Endothelial cell of umbilical vein (primary cell): Measurements from ENCODE around the gene PAK5. TPM values are rescaled to one million over a fixed set of nuclear protein-coding genes. Genes with fewer than 3 reads are reported as not detected.

Source experiments
- BruUV-seq: library from RNA; stranded (reverse); fragments of 400-500 nt; replicated peaks from 2 replicates; lab custom pipeline; 2021; lab: Mats Ljungman, UMichigan
- CTCF ChIA-PET: fragments of 300-600, 350-600 bp; sonication (Branson Sonifier 250); formaldehyde crosslinking; loops from one replicate; lab custom pipeline; 2021; ENCODE audit warnings: antibody characterized with exemption, inconsistent platforms; lab: Charles Lee
- POLR2A ChIA-PET: fragments of 300-600, 350-600 bp; sonication (Branson Sonifier 250); formaldehyde crosslinking; loops from one replicate; lab custom pipeline; 2021; ENCODE audit warnings: antibody characterized with exemption, inconsistent platforms; lab: Charles Lee
- DNase-seq: peaks from one replicate; pipeline ENCODE4 v3.0.0-alpha.2; 2011; ENCODE audit warnings: low read depth, low spot score
- FAIRE-seq: peaks from 2 replicates; lab custom pipeline; 2011; peaks lifted over from hg19 to GRCh38; lab: Jason Lieb, UNC
- H2AFZ ChIP-seq: 2 replicates; pipeline ENCODE4 v1.6.0; 2012; ENCODE audit warnings: low read depth, low read length, control low read depth, inconsistent platforms
- H3K27ac ChIP-seq: 2 replicates; pipeline ENCODE4 v1.5.1; 2011; ENCODE audit warnings: low read depth, mild to moderate bottlenecking, control low read depth, low read length, moderate library complexity; ENCODE audit not compliant: insufficient read depth
- H3K27me3 ChIP-seq, 2 experiments: 2 replicates each; pipeline versions ENCODE4 v1.6.0 to v1.6.1; 2011; ENCODE audit warnings: low read length in 2 of 2, mixed read lengths in 1 of 2; ENCODE audit not compliant: control insufficient read depth in 2 of 2, insufficient read depth in 2 of 2
- H3K36me3 ChIP-seq, 2 experiments: 2 replicates in 1 of 2; 3 replicates in 1 of 2; pipeline ENCODE4 v1.5.1; 2011; ENCODE audit warnings: low read length in 2 of 2, mild to moderate bottlenecking in 1 of 2, moderate library complexity in 1 of 2; ENCODE audit not compliant: control insufficient read depth in 2 of 2, insufficient read depth in 2 of 2; ENCODE audit errors: extremely low read depth in 1 of 2
- H3K4me1 ChIP-seq: 3 replicates; pipeline ENCODE4 v1.5.1; 2011; ENCODE audit warnings: mild to moderate bottlenecking, low read length; ENCODE audit not compliant: control insufficient read depth, insufficient read depth; ENCODE audit errors: extremely low read depth
- H3K4me2 ChIP-seq: 2 replicates; pipeline ENCODE4 v1.6.1; 2011; ENCODE audit warnings: low read length, control low read depth, mixed read lengths; ENCODE audit not compliant: insufficient read depth
- H3K4me3 ChIP-seq, 3 experiments: fragments of 200-600 bp in 1 of 3; sonication (generic), shearing (Covaris generic) in 1 of 3; replicated peaks in 1 of 3; 2 replicates each; pipeline ENCODE4 v1.5.1; 2011 to 2016; ENCODE audit warnings: control low read depth in 3 of 3, low read length in 3 of 3, mild to moderate bottlenecking in 2 of 3, inconsistent platforms in 1 of 3, low read depth in 1 of 3, moderate library complexity in 1 of 3; ENCODE audit not compliant: insufficient read depth in 1 of 3
- H3K79me2 ChIP-seq: 2 replicates; pipeline ENCODE4 v1.6.0; 2012; ENCODE audit warnings: low read length, inconsistent platforms; ENCODE audit not compliant: control insufficient read depth, insufficient read depth
- H3K9ac ChIP-seq: replicated peaks from 2 replicates; pipeline ENCODE3; 2011; ENCODE audit warnings: low read length, control low read depth; ENCODE audit not compliant: insufficient read depth; ENCODE audit errors: extremely low read depth
- H3K9me1 ChIP-seq: replicated peaks from 3 replicates; pipeline ENCODE4 v1.6.0; 2011; ENCODE audit warnings: mild to moderate bottlenecking, low read length; ENCODE audit not compliant: control insufficient read depth, insufficient read depth; ENCODE audit errors: extremely low read depth
- H3K9me3 ChIP-seq: replicated peaks from 2 replicates; pipeline ENCODE4 v1.5.1; 2012; ENCODE audit warnings: low read length, inconsistent platforms; ENCODE audit not compliant: control insufficient read depth, insufficient read depth
- H4K20me1 ChIP-seq: replicated peaks from 2 replicates; pipeline ENCODE3; 2011; ENCODE audit warnings: mild to moderate bottlenecking, low read length; ENCODE audit not compliant: control insufficient read depth, insufficient read depth; ENCODE audit errors: extremely low read depth
- CTCF ChIP-seq, 2 donors: IDR thresholded peaks; 1 replicate in 1 of 2; 2 replicates in 1 of 2; pipeline ENCODE4 v1.5.1; 2011; ENCODE audit warnings: low read length in 2 of 2, mild to moderate bottlenecking in 2 of 2, moderate library complexity in 2 of 2, control low read depth in 1 of 2, inconsistent platforms in 1 of 2, low read depth in 1 of 2; ENCODE audit not compliant: insufficient read depth in 1 of 2; ENCODE audit errors: extremely low read depth in 1 of 2
- EZH2 ChIP-seq: IDR thresholded peaks from 2 replicates; pipeline ENCODE4 v1.6.1; 2012; ENCODE audit warnings: borderline replicate concordance, low read depth, mild to moderate bottlenecking, moderate library complexity, low read length, inconsistent platforms; ENCODE audit not compliant: severe bottlenecking
- FOS ChIP-seq: IDR thresholded peaks from 2 replicates; pipeline ENCODE4 v1.6.1; 2011; ENCODE audit warnings: mild to moderate bottlenecking, low read length, moderate library complexity, borderline replicate concordance; ENCODE audit not compliant: insufficient read depth
- GATA2 ChIP-seq: IDR thresholded peaks from 2 replicates; pipeline ENCODE4 v1.7.0; 2011; ENCODE audit warnings: low read depth, mild to moderate bottlenecking, moderate library complexity, mixed read lengths, low read length; ENCODE audit not compliant: insufficient read length, insufficient read depth
- JUN ChIP-seq: IDR thresholded peaks from 2 replicates; pipeline ENCODE4 v1.6.1; 2011; ENCODE audit warnings: borderline replicate concordance, low read depth; ENCODE audit not compliant: insufficient read length, insufficient read depth
- MAX ChIP-seq: IDR thresholded peaks from 2 replicates; pipeline ENCODE4 v1.6.1; 2011; ENCODE audit not compliant: insufficient read depth, insufficient read length
- MYC ChIP-seq: IDR thresholded peaks from one replicate; pipeline ENCODE4 v1.6.1; 2011; ENCODE audit warnings: mild to moderate bottlenecking, low read depth, low read length
- POLR2A ChIP-seq: IDR thresholded peaks from 2 replicates; pipeline ENCODE4 v1.6.1; 2012; ENCODE audit warnings: low read depth, mild to moderate bottlenecking, control low read depth, low read length
- POLR2AphosphoS5 ChIP-seq: IDR thresholded peaks from 2 replicates; pipeline ENCODE4 v1.6.1; 2012; ENCODE audit warnings: low read depth, mild to moderate bottlenecking, control low read depth, low read length, moderate library complexity; ENCODE audit not compliant: insufficient read depth
- dilution Hi-C: fragments of 300-500 bp; cut with MboI; formaldehyde crosslinking; loops from one replicate; pipeline ENCODE4 v1.15.0; 2019; ENCODE audit warnings: low sequenced_read_pairs; ENCODE audit not compliant: extremely low pct_ligation_motif_present
- intact Hi-C: fragments of 100-400 bp; cut with micrococcal nuclease; formaldehyde crosslinking; loops from one replicate; pipeline ENCODE4 v1.10.0; 2022
- polyA plus RNA-seq, 4 experiments: library from polyadenylated mRNA; depleted of rRNA in 3 of 4; stranded (reverse) in 3 of 4; unstranded in 1 of 4; fragments of >200 nt; gene quantifications; 2 replicates each; pipeline versions ENCODE4 v1.2.1 to v1.2.3, GENCODE V29; 2011 to 2012; ENCODE audit warnings: missing spikeins in 1 of 4
- total RNA-seq: library from RNA; stranded (reverse); gene quantifications from 2 replicates; pipeline ENCODE4 v1.2.3, GENCODE V29; 2021

PAK5 gene
- total and polyA plus RNA-seq, 2 donors (not counting 3 experiments of a cell fraction or from before 2014, with no cell fraction given): not detected

GRCh38 chr20:9629831-9630230, 209.0 kb downstream of the PAK5 start:
- CTCF ChIA-PET: no interaction called here
- H3K9me1 ChIP-seq: no peaks in the 10 kb centered on the region
- no peak overlapping the region for H3K4me2 ChIP-seq
- H4K20me1 ChIP-seq: no peaks in the 10 kb centered on the region
- dilution Hi-C loops: no loop called here
- POLR2A ChIA-PET: no interaction called here
- no peak overlapping the region for H3K4me3 ChIP-seq
- H2AFZ ChIP-seq: no peak overlapping the region
- H3K4me1 ChIP-seq: no peaks in the 10 kb centered on the region
- H3K27ac ChIP-seq: no peak overlapping the region
- no peak overlapping the region for H3K9ac ChIP-seq
- intact Hi-C loops: no loop called here
- DNase-seq (no peak), FAIRE-seq (no peak)
- peaks cover 0 to 2% of the 10 kb centered on the region in 2 experiments for H3K27me3 ChIP-seq
- no peaks in the 10 kb centered on the region for H3K9me3 ChIP-seq
- BruUV-seq: no TSS peak
- H3K79me2 ChIP-seq: no peaks in the 10 kb centered on the region
- no peaks in the 10 kb centered on the region for H3K36me3 ChIP-seq
- TF ChIP-seq CTCF (IDR thresholded peaks at IDR 0.05; ENCODE audit: extremely low read depth in 1 of 2, insufficient read depth in 1 of 2, low read depth in 1 of 2, low read length in 2 of 2): no peak
- TF ChIP-seq GATA2: no peak
- no peak for TF ChIP-seq JUN
- TF ChIP-seq POLR2A: no peak
- TF ChIP-seq FOS: no peak
- TF ChIP-seq EZH2: no peak
- TF ChIP-seq MYC: no peak
- no peak for TF ChIP-seq POLR2AphosphoS5
- no peak for TF ChIP-seq MAX
